AG08396 (cell line): Measurements from ENCODE around the gene RAB25.
A peak's percentile ranks its signal among the peaks of the same experiment; 100 is the strongest.

Experiments used
- DNase-seq: peaks from one replicate; pipeline ENCODE4 v3.0.0; 2012; ENCODE audit warnings: low spot score, mixed read lengths

The RAB25 gene

DNA sequence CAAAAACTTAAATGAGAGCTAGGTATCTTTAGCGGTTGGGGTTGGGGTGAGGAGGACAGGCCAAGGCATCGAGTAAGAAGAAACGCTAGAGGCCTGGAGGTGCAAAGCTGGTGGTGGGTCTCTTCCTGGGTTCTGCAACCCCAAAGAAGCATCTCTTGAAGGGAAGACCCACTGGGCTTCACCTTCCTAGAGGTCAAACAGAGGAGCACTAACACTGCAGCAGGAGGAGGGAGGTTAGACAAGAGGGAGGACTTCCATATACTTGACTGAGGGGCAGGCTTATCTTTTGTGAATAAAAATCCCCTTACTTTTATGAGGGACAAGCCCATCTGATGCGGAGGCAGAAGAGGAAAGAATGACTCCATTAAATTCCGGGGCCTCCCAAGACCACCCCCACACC, 18.8 kb downstream of the RAB25 start:
- no peak for DNase-seq

DNA sequence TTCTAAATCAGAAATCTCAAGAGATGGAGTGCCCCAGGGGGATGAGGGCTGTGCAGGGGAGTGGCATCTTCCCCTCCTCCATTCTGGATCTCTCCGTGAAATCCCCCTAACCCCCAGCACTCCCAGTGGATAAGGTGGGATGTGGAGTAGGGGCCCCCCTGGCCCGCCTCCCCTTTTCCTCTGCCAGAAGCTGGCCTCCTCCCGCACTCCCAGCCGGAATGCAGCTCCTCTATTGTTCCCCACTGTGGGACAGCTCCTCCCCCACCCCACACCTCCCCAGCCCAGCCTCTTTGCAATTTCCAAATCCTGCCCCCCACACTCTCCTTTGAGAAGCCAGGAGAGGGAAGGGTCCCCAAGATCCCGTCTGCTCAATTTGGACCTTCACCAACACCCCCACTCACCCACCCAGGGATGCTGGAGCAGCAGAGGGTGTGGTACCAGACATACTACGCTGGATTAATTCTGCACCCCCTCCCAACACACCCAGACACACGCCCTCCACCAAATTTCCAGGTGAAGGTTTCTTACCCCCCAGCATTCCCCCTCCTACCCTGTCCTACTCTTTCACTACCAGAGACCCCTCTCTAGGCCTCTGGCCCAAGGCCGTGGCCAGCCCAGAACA, 19.4 kb downstream of the RAB25 start:
- DNase-seq, result no peak

DNA sequence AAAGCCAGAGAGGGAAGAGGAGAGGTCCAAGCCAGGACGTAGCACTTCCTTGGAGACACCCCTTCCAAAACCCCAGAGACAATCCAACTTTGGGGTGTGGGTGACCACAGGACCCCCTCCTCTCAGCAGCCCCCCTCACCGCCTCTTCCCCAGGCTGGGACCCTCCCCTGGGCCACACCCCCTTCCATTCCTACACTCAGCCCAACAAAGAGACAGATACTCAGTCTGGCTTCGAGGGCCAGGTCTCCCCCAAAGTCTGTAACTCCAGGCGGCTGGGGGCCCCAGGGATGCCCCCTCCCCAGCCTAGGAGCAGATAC, 19.9 kb downstream of the RAB25 start:
- DNase-seq, result no peak

DNA sequence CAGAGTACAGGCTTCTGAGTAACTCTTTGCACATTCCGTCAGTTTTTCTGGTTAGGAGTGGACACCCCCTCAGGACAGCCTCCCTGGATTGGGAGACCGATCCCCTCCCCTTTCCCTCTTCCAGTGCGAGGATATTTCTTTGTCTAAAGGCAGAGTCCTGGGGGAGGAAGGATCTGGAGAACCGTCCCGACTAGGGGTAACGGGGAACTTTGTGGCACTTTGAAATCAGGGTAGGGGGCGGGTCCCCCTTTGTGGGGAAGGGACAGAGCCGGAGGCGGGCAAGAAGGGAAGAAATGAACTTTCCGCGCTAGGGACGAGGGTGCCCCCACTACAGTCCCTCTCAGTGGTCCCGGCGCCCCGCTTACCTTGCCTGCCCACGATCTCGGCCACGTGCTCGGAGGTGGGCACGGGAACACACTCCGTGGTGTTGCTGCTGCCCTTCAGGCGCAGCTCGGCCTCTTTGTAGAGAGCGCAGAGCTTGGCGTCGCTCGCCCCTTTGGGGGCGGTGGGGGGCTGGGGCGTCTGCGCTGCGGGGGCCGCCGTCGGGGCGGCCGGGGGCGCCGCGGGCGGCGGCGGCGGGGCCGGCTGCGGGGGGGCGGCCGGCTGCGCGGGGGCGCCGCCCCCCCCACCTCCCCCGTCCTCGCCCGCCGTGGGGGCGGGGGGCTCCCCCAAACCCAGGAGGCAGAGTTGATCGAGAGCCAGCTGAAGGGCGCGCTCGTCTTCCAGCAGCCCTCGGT, 20.4 kb downstream of the RAB25 start:
- peak; percentile 54 for DNase-seq

DNA sequence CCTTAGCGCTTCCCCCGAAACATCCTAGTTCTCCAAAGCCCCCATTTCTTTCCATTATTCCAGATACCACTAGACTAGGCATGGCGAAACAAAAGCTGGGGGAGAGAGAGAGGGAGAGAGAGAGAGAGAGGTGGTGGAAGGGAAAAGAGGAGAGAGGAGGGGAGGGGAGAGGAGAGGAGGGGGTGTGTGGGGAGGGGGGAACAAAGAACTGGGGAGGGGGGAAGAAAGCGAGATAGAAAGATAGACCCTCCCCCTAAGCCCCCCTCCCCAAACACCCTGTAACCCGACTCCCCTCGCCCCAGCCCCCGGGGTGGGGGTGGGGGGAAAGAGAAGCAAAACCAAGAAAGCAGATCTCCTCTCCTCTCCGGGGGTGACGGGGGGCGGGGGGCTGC, 21.0 kb downstream of the RAB25 start:
- DNase-seq, result peak; percentile 42

DNA sequence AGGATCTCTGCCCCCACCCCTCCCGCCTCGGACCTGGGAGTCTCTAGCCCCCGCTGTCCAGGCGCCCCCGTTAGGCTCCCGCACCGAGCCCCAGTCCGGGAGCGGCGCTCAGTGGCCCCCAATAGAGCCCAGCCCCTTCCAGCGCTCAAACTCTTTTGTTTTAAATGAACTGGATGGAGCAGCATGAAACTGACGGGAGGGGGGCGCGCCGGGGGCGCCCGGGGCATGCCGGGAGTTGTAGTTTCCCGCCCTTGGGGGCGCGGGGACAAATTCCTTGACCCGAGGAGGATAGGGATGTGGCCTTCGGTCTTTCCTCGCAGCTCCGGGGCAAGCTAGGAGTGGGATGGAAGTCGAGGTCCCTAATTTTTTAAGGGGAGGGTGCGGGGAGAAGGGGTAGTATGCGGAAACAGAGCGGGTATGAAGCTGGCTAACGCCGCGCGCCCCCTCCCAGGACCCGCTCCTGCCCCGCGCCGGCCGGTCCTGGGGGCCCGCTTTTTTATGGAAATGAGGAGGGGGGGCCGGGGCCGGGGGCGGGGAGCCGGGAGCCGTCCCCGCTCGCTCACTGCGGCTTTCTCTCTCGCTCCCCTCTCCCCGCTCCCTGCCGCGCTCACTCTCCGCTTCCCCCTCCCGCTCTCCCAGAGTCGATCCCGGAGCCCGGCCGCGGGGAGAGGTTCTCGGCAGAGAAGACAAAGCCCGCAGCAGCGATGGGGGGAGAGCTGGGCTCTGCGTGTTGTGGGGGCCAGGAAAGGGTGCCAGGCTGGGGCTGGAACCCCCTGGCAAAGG, 21.5 kb downstream of the RAB25 start, which contains the start of gene MEX3A:
MEX3A (minus strand) TSS at position 157 of the 783 bp plus-strand sequence. CDS start 467 bp downstream, outside the sequence.
- peak; percentile 92 for DNase-seq

DNA sequence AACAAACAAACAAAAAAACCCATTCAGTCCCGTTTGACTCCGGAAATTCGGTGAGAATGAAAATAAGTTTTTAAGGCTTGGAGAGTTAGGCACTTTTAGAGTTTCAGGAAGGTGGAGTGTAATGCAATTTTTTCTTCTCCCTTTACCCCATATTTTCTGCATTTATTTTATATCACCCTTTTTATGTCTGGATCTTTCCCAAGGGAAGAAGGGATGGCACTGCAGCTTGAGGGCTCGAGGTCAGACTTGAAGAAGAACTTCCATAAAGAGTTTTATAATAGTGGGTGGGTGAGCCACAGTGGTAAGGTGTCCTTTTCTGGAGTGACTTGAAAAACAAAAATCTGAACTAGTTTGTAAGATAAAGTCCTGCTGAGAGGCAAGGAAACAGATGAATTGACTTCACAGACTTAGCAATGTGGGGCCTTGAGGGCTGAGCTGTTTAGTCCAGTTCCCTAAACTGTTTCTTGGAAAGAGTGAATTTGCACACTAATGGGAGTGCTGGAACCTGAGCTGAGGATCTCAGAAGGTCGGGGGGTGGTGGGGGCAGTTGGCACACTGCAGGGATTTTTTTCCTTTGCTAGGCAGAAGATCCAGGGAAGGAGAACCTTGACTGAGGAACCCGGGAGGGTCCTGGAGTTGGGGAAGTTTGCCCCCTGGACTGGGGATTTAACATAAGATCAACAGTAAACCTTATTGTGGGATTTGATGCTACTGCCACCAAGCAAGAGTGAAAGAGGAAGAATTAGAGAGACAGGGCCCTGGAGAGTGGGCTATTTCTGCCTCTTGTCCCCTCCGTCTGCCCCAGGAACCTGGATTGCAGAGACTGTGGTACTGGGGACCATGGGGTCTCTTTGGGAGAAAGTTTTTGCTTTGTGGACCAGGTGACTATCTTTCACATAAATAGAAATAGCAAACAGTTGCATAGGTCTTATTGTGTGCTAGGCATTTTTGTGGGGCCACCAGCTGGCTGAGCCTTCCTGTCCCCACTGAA, 23.1 kb downstream of the RAB25 start:
- DNase-seq, result no peak

DNA sequence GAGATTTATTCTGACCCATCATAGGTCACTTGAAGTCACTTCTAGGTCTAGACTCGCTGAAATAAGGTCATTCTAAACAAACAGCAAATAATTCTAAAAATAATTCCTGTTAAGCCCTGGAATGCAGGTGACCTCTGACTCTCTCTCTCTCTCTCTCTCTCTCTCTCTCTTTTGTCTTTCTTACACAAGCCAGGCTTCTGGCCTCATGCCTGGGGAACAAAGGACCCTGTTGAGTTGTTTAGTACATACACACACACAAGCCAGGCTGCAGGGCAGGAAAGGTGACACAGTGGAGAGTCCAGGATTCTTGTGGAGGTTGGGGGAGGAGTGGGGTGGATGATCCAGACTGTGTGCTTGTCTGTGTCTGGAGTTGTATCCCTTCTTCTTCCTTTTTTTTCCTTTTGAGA, 25.3 kb downstream of the RAB25 start:
- no peak for DNase-seq

DNA sequence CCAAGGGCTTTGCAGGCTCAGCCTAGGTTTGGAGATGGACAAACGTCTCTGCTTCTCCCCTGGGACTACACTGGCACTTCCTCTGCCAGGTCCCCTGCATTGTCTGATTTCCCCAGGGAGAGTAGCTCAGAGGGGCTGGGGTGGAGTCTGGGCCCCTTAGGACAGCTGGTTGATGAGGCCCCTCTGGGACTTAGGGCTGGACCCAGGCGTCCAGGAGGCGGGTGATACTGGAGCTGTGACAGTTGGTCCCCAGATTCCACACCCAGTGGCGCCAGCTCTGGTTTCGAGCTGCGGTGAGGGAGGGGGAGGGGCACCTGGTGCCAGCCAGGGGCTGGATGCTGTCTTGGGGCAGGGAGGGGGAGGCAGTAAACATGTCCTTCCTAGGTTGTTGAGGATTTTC, 28.7 kb downstream of the RAB25 start:
- no peak for DNase-seq

DNA sequence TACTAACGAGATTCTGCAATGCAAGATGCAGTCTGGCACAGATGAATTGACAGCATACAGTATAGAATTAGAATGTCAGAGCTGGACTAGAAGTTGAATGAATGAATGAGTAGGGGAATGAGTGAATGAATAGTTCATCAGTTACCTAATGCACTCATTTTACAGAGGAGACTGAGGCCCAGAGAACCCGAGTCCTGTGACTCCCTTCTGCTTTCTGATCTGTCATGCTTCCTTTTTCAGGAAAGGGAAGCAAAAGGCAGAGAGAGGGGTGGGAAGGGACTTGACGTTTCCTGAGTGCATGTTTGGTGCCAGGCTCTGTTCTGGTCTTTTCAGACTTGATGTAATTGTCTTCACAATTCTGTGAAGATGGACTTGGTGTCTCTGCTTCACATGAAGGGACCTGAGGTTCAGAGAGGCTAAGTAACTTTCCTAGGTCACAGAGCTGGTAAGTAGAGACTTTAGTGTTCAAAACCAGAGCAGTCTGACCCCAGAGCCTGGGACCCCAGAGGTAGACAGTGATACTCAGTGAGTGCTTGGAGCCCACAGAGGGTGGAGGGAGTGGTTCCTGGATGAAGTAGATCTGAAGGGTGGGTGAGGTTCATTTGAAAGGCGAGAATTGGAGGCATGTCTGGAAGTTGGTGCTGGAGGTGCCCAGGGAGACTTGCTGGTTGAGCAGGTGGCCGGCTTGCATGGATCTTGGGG, 29.3 kb downstream of the RAB25 start:
- DNase-seq, result no peak

DNA sequence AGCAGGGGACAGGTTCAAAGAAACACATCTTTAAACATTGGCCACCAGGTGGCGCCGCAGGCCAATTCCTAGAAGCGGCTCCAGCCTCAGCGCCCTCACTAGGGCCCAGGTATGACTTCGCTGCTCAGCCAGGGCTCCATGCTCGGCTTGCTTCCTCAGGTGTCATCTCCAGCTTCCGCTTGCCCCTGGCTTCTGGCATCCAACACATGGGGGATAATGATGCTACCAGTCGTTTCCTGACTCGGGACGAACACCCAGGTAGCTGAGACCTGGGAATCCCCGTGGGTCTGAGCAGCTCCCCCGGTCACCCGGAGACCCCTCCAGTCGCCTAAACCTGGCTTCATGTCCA, 29.9 kb downstream of the RAB25 start:
- peak; percentile 73 for DNase-seq

DNA sequence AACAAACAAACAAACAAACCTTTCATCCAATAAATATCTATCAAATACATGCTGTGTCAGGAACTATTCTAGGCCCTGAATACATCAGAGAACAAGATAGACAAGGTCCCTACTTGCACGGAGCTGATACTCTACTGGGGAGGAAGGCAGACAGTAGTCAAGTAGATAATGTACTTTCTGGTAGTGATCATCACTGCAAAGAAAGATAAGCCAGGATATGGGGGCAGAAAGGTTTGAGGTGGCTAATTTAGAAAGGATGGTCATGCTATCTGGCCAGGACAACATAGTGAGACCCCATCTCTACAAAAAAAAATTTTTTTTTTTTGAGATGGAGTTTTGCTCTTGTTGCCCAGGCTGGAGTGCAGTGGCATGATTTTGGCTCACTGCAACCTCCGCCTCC, 30.6 kb downstream of the RAB25 start:
- no peak for DNase-seq

DNA sequence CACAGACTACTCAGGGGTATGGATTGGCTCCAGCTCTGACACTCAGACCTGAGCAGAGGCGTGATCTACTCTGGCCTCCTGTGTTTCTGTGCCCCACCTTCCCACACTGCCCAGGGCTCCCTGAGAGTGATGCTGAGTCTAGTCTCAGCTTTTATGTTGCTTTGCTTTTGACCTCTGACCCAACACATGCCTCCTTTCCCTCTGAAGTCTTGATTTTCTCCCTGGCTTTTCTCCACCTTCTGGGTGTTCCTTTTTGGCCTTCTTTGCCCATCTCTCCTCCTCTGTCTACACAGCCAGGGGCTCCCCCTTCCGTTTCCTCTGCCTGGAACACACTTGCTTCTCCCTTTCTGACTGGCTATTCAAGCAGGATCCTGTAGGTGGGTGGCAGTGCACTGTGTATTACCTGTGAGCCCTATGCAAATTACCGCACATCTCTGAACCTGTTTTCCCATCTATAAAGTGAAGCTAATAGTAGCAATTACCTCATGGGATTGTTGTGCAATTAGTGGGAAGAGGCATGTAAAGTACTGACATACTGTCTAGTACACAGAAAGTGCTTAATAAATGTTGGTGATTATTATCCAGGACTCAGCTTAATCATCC, 35.0 kb downstream of the RAB25 start:
- no peak for DNase-seq

DNA sequence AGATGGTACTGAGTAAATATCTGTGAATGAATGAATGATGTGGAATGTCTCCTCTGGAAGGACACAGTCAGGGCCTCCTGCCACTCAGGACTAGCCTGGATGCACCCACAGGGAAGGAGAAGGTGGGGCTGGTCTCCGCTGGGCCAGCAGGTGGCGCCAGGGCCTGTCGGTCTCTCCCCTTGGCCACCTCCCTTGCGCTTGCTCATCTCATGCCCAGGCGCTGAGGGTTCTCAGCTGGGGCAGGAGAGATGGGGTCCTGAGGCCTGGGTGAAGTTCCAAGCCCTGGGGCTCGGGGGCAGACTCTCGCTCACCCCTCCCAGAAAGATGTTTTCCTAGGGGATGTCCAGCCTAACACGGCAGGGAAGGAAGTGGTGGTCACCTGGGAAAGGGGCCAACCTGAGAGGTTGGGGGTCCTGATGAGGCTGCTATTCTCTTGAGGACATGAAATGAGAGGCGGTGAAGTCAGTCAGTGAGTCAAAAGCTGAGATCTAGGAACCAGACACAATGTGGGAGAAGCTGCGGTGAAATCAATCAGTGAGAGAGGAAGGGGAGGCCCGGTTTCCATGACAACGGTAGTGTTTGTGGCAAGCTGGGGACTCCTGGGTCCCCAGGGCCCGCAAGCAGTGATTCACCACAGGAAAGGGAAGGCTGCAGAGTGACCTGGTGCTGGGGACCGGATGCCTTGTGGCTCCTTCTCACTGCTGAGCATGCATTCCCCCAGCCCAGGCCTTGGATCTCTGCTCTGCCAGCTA, 35.9 kb downstream of the RAB25 start:
- DNase-seq, result peak; percentile 89

DNA sequence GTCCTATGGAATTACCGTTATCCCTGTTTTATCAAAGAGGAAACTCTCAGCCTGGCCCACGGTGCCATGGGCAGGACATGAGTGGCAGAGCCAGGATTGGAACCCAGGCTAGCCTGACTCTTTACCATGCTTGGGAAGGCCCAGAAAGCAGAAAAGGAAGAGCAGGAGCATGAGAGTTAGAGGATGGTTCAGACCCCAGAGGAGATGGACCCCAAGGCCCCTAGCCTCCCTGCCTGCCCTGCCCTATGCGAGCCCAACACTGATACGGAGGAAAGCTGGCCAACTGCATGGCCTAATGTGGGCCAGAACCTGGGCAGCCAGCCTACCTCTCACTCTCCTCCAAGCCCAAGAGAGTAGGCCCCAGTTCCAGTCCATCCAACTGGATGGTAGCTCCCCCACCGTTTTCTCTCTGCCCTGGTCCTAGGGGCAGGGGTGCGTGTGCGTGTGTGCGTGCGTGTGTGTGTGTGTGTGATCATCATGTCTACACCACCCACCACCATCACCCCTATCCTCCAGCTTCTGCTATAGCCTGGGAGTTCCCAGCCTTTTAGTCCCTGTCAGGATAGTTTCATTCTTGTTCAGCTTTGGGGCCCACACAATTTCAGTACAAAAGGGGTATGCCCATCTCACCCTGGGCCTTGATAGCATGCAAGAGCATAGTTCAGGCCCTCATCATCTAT, 36.7 kb downstream of the RAB25 start:
- DNase-seq, result no peak

DNA sequence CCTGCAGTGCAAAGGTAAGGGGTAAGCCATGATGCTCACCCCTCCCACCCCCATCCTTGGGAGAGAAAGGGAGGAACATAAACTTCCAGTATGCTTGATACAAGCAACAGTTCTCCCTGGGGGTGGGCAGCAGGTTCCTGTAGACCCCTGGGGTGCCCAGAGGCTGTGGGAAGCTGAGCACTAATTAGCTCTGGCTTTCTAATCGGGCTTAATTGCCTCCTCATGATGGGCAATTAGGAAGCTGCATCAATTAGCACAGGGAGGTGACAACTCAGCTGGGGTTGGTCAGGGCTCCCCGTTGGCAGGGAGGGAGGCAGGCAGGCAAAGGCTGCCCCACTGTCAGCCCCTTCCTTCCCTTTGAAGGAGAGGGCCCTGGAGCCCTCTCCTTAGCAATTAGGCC, 37.8 kb downstream of the RAB25 start:
- no peak for DNase-seq

DNA sequence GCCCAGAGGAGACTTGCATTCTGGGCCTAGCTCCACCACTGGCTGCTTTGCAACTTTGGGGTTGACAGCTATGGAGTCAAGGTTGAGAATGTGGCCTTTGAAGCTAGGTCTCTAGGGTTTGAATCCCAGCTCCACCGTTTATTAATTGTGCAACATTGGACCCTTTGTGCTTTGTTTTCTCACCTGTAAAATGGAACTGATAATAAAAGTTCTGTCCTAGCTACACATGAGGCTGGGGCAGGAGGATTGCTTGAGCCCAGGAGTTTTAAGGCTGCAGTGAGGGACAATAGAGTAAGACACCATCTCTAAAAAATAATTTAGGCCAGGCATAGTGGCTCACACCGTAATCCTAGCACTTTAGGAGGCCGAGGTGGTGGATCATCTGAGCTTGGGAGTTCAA, 38.3 kb downstream of the RAB25 start:
- no peak for DNase-seq

DNA sequence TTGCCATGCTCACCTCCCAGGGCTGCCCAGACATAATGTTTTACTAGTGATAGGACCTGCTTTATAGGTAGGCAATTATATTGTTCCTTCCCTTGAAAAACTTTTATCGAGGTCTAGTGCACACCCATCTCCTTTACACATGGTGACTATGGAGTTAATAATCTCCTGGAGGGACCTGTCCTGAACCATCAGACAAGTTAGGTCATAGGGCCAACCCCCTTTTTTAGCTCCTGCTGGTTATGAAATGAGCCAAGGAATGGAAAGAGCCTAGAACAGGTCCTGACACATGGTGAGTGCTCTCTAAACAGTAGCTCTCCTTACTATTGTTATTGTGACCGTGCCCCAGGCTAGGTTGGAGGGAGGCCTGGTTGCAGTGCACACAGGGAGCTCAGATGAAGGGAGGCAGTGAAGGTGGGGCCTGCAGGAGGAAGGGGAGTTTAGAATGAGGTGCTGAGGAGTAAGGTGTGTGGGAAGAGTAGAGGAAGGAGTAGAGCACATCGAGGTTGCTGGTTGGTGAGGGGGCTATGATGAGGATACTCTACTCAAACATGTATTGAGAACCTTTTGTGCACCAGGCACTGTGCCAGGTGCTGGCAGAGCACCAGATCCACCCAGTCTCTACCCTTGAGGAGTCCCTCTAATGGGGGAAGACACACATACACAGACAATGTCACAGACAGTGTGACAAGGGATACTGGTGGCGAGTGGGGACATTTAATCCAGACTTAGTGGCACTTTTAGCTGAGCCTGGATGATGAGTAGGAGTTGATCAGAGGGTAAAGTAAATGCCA, 39.4 kb downstream of the RAB25 start:
- no peak for DNase-seq

DNA sequence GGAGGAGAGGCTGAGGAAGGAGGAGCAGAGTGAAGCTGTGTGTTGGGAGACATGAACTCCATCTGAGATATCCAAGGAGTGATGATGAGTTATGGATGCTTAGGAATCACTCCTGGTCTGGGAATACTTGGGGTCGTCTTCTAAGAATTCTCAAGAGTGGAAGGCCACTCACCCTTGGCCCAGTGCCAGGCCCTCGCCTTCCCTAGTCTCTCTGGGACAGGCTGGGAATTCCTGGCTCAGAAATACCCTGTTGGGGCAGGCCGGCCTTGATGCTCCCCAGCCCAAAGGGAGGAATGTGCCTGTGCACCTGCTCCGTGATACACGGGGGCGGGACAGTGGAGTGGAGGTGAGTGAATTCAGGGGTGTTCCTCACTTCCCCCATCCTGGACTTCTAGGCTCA, 40.9 kb downstream of the RAB25 start:
- no peak for DNase-seq
